COLO829 (cell line): Measurements from ENCODE around the gene PJA2.
"Not testable (repeated sequence)": the region's sequence is repeated elsewhere in the genome, so short reads cannot be mapped to it uniquely, and the experiment has no call there.

ENCODE experiments used
- DNase-seq: peaks from one replicate; pipeline ENCODE4 v3.0.0; 2012; ENCODE audit warnings: low spot score

Gene PJA2

GRCh38 chr5:109409844-109410388 lies at the start of gene PJA2:
Gene PJA2 (minus strand): TSS chr5:109409974. CDS start chr5:109383433, 26,541 bp downstream.
- DNase-seq: peak; percentile 89

- DNase-seq: peak; percentile 75
These were observed 45.9 kb upstream of the PJA2 start for GRCh38 chr5:109455598-109456096.

GRCh38 chr5:109454731-109455505 lies 45.1 kb upstream of the PJA2 start:
- DNase-seq: no peak

- no peak for DNase-seq
These were observed 43.5 kb upstream of the PJA2 start for GRCh38 chr5:109453251-109453650.

GRCh38 chr5:109452661-109453060 lies 42.9 kb upstream of the PJA2 start:
- no peak for DNase-seq

GRCh38 chr5:109451146-109451545 lies 41.4 kb upstream of the PJA2 start:
- no peak for DNase-seq

- no peak for DNase-seq
These were observed 40.5 kb upstream of the PJA2 start for GRCh38 chr5:109450129-109450877.

- no peak for DNase-seq
These were observed 39.1 kb upstream of the PJA2 start for GRCh38 chr5:109448838-109449237.

- DNase-seq: no peak
These were observed 29.8 kb upstream of the PJA2 start for GRCh38 chr5:109439590-109439989.

- DNase-seq: no peak
These were observed 16.3 kb upstream of the PJA2 start for GRCh38 chr5:109426075-109426474.

- not testable (repeated sequence) for DNase-seq
These were observed 15.7 kb upstream of the PJA2 start for GRCh38 chr5:109425521-109425920.

- no peak for DNase-seq
These were observed 12.2 kb upstream of the PJA2 start for GRCh38 chr5:109421956-109422355.

- DNase-seq: no peak
These were observed 9.1 kb upstream of the PJA2 start for GRCh38 chr5:109418712-109419352.

- no peak for DNase-seq
These were observed 7.1 kb upstream of the PJA2 start for GRCh38 chr5:109416882-109417281.

GRCh38 chr5:109413921-109414461 lies 4.2 kb upstream of the PJA2 start:
- not testable (repeated sequence) for DNase-seq

- DNase-seq: peak; percentile 33
These were observed 3.7 kb upstream of the PJA2 start for GRCh38 chr5:109413458-109413857.

- peak; percentile 50 for DNase-seq
These were observed 3.2 kb upstream of the PJA2 start for GRCh38 chr5:109412981-109413402.

GRCh38 chr5:109411627-109412026 lies 1.9 kb upstream of the PJA2 start:
- peak; percentile 61 for DNase-seq

- no peak for DNase-seq
These were observed 1.4 kb upstream of the PJA2 start for GRCh38 chr5:109411149-109411514.

GRCh38 chr5:109410389-109411148 lies 795 bp upstream of the PJA2 start:
- no peak for DNase-seq
